GM12865 (cell line): Measurements from ENCODE around the gene ATP5MC2.
"Not testable (repeated sequence)": the region's sequence is repeated elsewhere in the genome, so short reads cannot be mapped to it uniquely, and the experiment has no call there.

Experiments used
- DNase-seq: peaks from one replicate; pipeline ENCODE4 v3.0.0; 2010; ENCODE audit warnings: low read depth
- H3K4me3 ChIP-seq: 2 replicates; pipeline ENCODE4 v1.5.1; 2011; ENCODE audit warnings: mild to moderate bottlenecking, low read depth, low read length, control low read depth
- CTCF ChIP-seq: IDR thresholded peaks from 2 replicates; pipeline ENCODE4 v1.5.1; 2011; ENCODE audit warnings: low read length, control low read depth, low read depth, inconsistent platforms; ENCODE audit not compliant: insufficient read depth; ENCODE audit errors: missing control alignments

The ATP5MC2 gene

GRCh38 chr12:53652366-53652765, 23.5 kb downstream of the ATP5MC2 start:
- DNase-seq: no peak
- no peak overlapping the region for H3K4me3 ChIP-seq
- no peak for TF ChIP-seq CTCF

DNA sequence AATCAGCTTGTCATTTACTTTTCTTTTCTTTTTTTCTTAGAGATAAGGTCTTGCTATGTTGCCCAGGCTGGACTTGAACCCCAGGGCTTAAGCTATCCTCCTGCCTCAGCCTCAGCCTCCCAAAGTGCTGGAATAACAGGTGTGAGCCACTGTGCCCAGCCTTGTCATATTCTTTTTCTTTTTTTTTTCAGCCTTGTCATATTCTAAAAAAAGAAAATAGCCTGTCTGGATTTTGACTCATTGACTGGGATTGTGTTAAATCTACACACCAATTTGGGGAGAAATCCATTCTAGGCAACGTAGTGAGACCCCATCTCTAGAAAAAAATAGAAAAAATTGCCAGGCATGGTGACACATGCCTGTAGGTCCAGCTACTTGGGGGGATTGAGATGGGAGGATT, 24.1 kb downstream of the ATP5MC2 start:
- no peak for TF ChIP-seq CTCF
- no peak for DNase-seq
- H3K4me3 ChIP-seq: no peak overlapping the region

DNA sequence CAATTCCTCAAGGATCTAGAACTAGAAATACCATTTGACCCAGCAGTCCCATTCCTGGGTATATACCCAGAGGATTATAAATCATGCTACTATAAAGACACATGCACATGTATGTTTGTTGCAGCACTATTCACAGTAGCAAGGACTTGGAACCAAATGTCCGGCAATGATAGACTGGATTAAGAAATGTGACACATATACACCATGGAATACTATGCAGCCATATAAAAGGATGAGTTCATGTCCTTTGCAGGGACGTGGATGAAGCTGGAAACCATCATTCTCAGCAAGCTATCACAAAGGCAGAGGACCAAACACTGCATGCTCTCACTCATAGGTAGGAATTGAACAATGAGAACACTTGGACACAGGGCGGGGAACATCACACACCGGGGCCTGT, 29.6 kb downstream of the ATP5MC2 start:
- not testable (repeated sequence) for H3K4me3 ChIP-seq, DNase-seq

GRCh38 chr12:53645165-53645564, 30.7 kb downstream of the ATP5MC2 start:
- no peak for TF ChIP-seq CTCF
- no peak for DNase-seq
- H3K4me3 ChIP-seq: no peak overlapping the region

DNA sequence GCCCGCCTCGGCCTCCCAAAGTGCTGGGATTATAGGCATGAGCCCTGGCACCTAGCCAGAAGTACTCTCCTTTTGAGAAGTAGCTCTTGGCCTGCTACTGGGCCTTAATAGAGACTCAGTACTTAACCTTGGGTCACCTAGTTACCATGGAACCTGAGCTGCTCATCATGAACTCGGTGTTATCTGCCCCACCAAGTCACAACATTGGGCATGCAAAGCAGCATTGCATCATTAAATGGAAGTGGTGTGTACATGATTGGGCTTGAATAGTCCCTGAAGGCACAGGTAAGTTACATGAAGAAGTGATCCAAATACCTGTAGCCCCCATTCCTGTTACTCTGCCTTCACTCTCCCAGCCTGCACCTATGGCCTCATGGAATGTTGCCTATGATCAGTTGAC, 31.8 kb downstream of the ATP5MC2 start:
- H3K4me3 ChIP-seq: no peak overlapping the region
- DNase-seq: no peak
- TF ChIP-seq CTCF: no peak

- no peak for TF ChIP-seq CTCF
- no peak overlapping the region for H3K4me3 ChIP-seq
- no peak for DNase-seq
These were observed 32.5 kb downstream of the ATP5MC2 start for GRCh38 chr12:53643232-53643979.

DNA sequence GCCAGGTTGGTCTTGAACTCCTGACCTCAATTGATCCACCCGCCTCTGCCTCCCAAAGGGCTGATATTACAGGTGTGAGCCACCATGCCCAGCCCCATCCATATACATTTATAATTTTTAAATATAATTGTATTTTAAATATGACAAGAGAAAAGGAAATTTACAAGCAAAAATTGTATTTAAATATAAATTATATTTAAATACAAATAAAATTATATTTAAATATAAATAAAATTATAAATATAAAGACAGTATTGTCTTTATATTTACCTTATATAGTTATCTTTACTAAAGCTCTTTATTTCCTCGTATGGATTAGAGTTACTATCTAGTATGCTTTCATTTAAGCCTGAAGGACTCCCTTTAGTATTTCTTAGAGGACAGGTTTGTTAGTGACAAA, 37.8 kb downstream of the ATP5MC2 start:
- no peak for DNase-seq
- no peak overlapping the region for H3K4me3 ChIP-seq
- TF ChIP-seq CTCF: no peak
